K562 (cell line): ENCODE measurements around the gene COG6. TPM values are rescaled to one million over a fixed set of nuclear protein-coding genes. Genes with fewer than 3 reads are reported as not detected.

ENCODE experiments used
- ATAC-seq: fragments of 200-7000 bp; cut with Tn5 transposase; 3 replicates; pipeline ENCODE4 v1.9.1; 2020; ENCODE audit warnings: moderate library complexity
- BruUV-seq: library from RNA; stranded (reverse); fragments of 400-500 nt; replicated peaks from 2 replicates; lab custom pipeline; 2021; lab: Mats Ljungman, UMichigan
- CTCF ChIA-PET: fragments of 300-600 bp; formaldehyde crosslinking; extraction: SDS; loops from one replicate; lab custom pipeline; 2021; ENCODE audit warnings: low intra/inter-chr PET ratio; lab: Yijun Ruan, JAX
- POLR2A ChIA-PET: fragments of 300-600, 350-650 bp; sonication (Branson Sonifier 250); formaldehyde crosslinking; extraction: SDS; loops from one replicate; lab custom pipeline; 2021; ENCODE audit warnings: antibody characterized with exemption, inconsistent platforms; lab: Yijun Ruan, JAX
- DNase-seq, 4 experiments: peaks; one replicate each; pipeline versions ENCODE4 v3.0.0 to v3.0.0-alpha.2; 2011 to 2018; ENCODE audit warnings: low spot score in 3 of 4, mixed read lengths in 3 of 4; ENCODE audit errors: extremely low read depth in 1 of 4
- FAIRE-seq: peaks from 2 replicates; lab custom pipeline; 2011; peaks lifted over from hg19 to GRCh38; lab: Jason Lieb, UNC
- H2AFZ ChIP-seq: 2 replicates; pipeline ENCODE4 v1.6.0; 2011; ENCODE audit warnings: low read depth, low read length, control low read depth, inconsistent platforms
- H3K27ac ChIP-seq: fragments of 200-600 bp; 3 replicates; pipeline ENCODE4 v1.8.0; 2011; ENCODE audit warnings: low read depth, mild to moderate bottlenecking, control low read depth, inconsistent platforms, low read length, moderate library complexity, mixed read lengths; ENCODE audit errors: extremely low read depth
- H3K27me3 ChIP-seq, 2 experiments: fragments of 300-600 bp in 1 of 2; 2 replicates in 1 of 2; 3 replicates in 1 of 2; pipeline versions ENCODE4 v1.6.0 to v1.8.0; 2011; ENCODE audit warnings: inconsistent platforms in 2 of 2, low read length in 2 of 2, mild to moderate bottlenecking in 1 of 2, mixed read lengths in 1 of 2, moderate library complexity in 1 of 2; ENCODE audit not compliant: control insufficient read depth in 2 of 2, insufficient read depth in 2 of 2
- H3K36me3 ChIP-seq: fragments of 300-600 bp; 3 replicates; pipeline ENCODE4 v1.8.0; 2011; ENCODE audit warnings: mild to moderate bottlenecking, low read length, inconsistent platforms; ENCODE audit not compliant: control insufficient read depth, insufficient read depth
- H3K4me1 ChIP-seq, 2 experiments: fragments of 200-600 bp in 1 of 2; replicated peaks in 1 of 2; 2 replicates in 1 of 2; 3 replicates in 1 of 2; pipeline versions ENCODE4 v1.5.1 to v1.8.0; 2011; ENCODE audit warnings: inconsistent platforms in 2 of 2, low read length in 2 of 2, mild to moderate bottlenecking in 1 of 2, mixed read lengths in 1 of 2, moderate library complexity in 1 of 2; ENCODE audit not compliant: control insufficient read depth in 2 of 2, insufficient read depth in 2 of 2
- H3K4me2 ChIP-seq: 2 replicates; pipeline ENCODE4 v1.6.1; 2011; ENCODE audit warnings: low read length, control low read depth, inconsistent platforms, mixed read lengths; ENCODE audit not compliant: insufficient read depth
- H3K4me3 ChIP-seq: fragments of 200-600 bp; sonication (generic), shearing (Covaris generic); 2 replicates; pipeline ENCODE4 v1.5.1; 2016; ENCODE audit warnings: control low read depth, inconsistent platforms
- H3K79me2 ChIP-seq: fragments of 200-600 bp; 3 replicates; pipeline ENCODE4 v1.8.0; 2011; ENCODE audit warnings: low read length, inconsistent platforms; ENCODE audit not compliant: control insufficient read depth, insufficient read depth
- H3K9ac ChIP-seq, 2 experiments: 2 replicates each; pipeline versions ENCODE4 v1.6.0 to v1.6.1; 2011; ENCODE audit warnings: low read depth in 2 of 2, low read length in 2 of 2, control low read depth in 1 of 2, inconsistent platforms in 1 of 2, mild to moderate bottlenecking in 1 of 2, mixed read lengths in 1 of 2; ENCODE audit not compliant: insufficient read depth in 1 of 2
- H3K9me1 ChIP-seq: one replicate; pipeline ENCODE4 v1.6.0; 2011; ENCODE audit warnings: inconsistent platforms, mild to moderate bottlenecking, low read length, moderate library complexity; ENCODE audit not compliant: control insufficient read depth, insufficient read depth
- H3K9me3 ChIP-seq: replicated peaks from 2 replicates; pipeline ENCODE4 v1.5.1; 2011; ENCODE audit warnings: low read depth, low read length, inconsistent platforms; ENCODE audit not compliant: control insufficient read depth, insufficient read depth
- H4K20me1 ChIP-seq: replicated peaks from 2 replicates; pipeline ENCODE4 v1.6.1; 2011; ENCODE audit warnings: low read length, inconsistent platforms, mixed read lengths; ENCODE audit not compliant: control insufficient read depth, insufficient read depth
- ARID4B ChIP-seq: sonication (generic); formaldehyde crosslinking; IDR thresholded peaks from 2 replicates; pipeline ENCODE4 v1.8.0; 2022; ENCODE audit warnings: mild to moderate bottlenecking, missing genetic modification reagents
- BRF1 ChIP-seq: IDR thresholded peaks from 3 replicates; pipeline ENCODE4 v1.6.1; 2011; ENCODE audit warnings: borderline replicate concordance, mild to moderate bottlenecking; ENCODE audit not compliant: insufficient read length; ENCODE audit errors: extremely low read depth
- CBFA2T2 ChIP-seq: fragments of 450-650 bp; conservative IDR thresholded peaks from 2 replicates; pipeline ENCODE4 v1.6.1; 2017; ENCODE audit warnings: mild to moderate bottlenecking
- CXXC5 ChIP-seq: fragments of 250-450 bp; sonication (Bioruptor Pico); IDR thresholded peaks from 2 replicates; pipeline ENCODE4 v1.8.0; 2022; ENCODE audit warnings: inconsistent platforms, mild to moderate bottlenecking, moderate library complexity
- E2F6 ChIP-seq, 2 experiments: IDR thresholded peaks; 2 replicates each; pipeline ENCODE4 v1.6.1; 2011; ENCODE audit warnings: borderline replicate concordance in 1 of 2, control low read depth in 1 of 2, low read depth in 1 of 2, low read length in 1 of 2, mild to moderate bottlenecking in 1 of 2, mixed read lengths in 1 of 2, moderate library complexity in 1 of 2; ENCODE audit not compliant: insufficient read depth in 1 of 2, insufficient read length in 1 of 2, poor library complexity in 1 of 2, severe bottlenecking in 1 of 2; ENCODE audit errors: extremely low read depth in 1 of 2
- FIP1L1 ChIP-seq: fragments of 200-400 bp; formaldehyde crosslinking; IDR thresholded peaks from 2 replicates; pipeline ENCODE4 v1.6.1; 2018; ENCODE audit warnings: mild to moderate bottlenecking, low read depth, low read length; ENCODE audit not compliant: poor library complexity, severe bottlenecking
- FOSL1 ChIP-seq: fragments of 200-800 bp; sonication (Bioruptor generic); conservative IDR thresholded peaks from 2 replicates; pipeline ENCODE4 v1.6.1; 2016; ENCODE audit warnings: missing genetic modification characterization, missing compliant biosample characterization
- L3MBTL2 ChIP-seq: fragments of 450-650 bp; IDR thresholded peaks from 2 replicates; pipeline ENCODE4 v1.6.1; 2016; ENCODE audit warnings: mild to moderate bottlenecking, moderate library complexity
- MAZ ChIP-seq, 2 experiments: fragments of 450-650 bp in 1 of 2; sonication (generic) in 1 of 2; formaldehyde crosslinking; IDR thresholded peaks in 1 of 2; conservative IDR thresholded peaks in 1 of 2; 2 replicates each; pipeline versions ENCODE4 v1.4.0 to v1.5.0; 2020; ENCODE audit warnings: mild to moderate bottlenecking in 1 of 2, missing genetic modification reagents in 1 of 2
- NCOA2 ChIP-seq, 2 experiments: fragments of 450-650 bp; IDR thresholded peaks; 2 replicates each; pipeline ENCODE4 v1.6.1; 2018; ENCODE audit warnings: mild to moderate bottlenecking in 2 of 2, moderate library complexity in 1 of 2; ENCODE audit not compliant: partially characterized antibody in 2 of 2
- NR2F6 ChIP-seq: fragments of 450-650 bp; formaldehyde crosslinking; IDR thresholded peaks from 2 replicates; pipeline ENCODE4 v1.4.0; 2020; ENCODE audit warnings: mild to moderate bottlenecking
- PPARD ChIP-seq: fragments of 250-450 bp; sonication (Bioruptor Pico); IDR thresholded peaks from 2 replicates; pipeline ENCODE4 v1.8.0; 2022; ENCODE audit warnings: inconsistent platforms, mild to moderate bottlenecking, moderate library complexity
- RBM34 ChIP-seq: fragments of 200-400 bp; formaldehyde crosslinking; IDR thresholded peaks from 2 replicates; pipeline ENCODE4 v1.6.1; 2018; ENCODE audit warnings: low read length, borderline replicate concordance; ENCODE audit not compliant: insufficient read depth
- XRCC4 ChIP-seq: IDR thresholded peaks from one replicate; pipeline ENCODE4 v1.6.1; 2011; ENCODE audit not compliant: insufficient read depth, insufficient read length; ENCODE audit errors: extremely low read depth
- ZNF274 ChIP-seq: IDR thresholded peaks from 2 replicates; pipeline ENCODE4 v1.6.1; 2011; ENCODE audit warnings: low read depth, mild to moderate bottlenecking, low read length, moderate library complexity, borderline replicate concordance
- ZNF449 ChIP-seq: fragments of 250-450 bp; sonication (Bioruptor Pico); IDR thresholded peaks from 2 replicates; pipeline ENCODE4 v1.8.0; 2022; ENCODE audit warnings: moderate library complexity, mild to moderate bottlenecking, inconsistent platforms
- WGBS: fragments of 100-300 bp; shearing (Covaris generic); methylation state at CpG from one replicate; pipeline ENCODE4 v1.1.6; 2016; ENCODE audit warnings: low coverage, mixed read lengths; ENCODE audit not compliant: insufficient coverage; ENCODE audit errors: missing lambda C conversion rate; 5-methylcytosine and 5-hydroxymethylcytosine counted together
- in situ Hi-C: fragments of 300-500 bp; cut with MboI; formaldehyde crosslinking; loops from 4 replicates; pipeline ENCODE4 v1.15.0; 2018; ENCODE audit warnings: inconsistent platforms, mixed read lengths
- intact Hi-C: fragments of 100-400 bp; cut with micrococcal nuclease; formaldehyde crosslinking; loops from 2 replicates; pipeline ENCODE4 v1.14.2; 2022
- polyA plus RNA-seq, 8 experiments: library from polyadenylated mRNA; depleted of rRNA in 4 of 8; stranded (reverse) in 5 of 8; unstranded in 3 of 8; fragments of >200 nt; fragmentation: Nextera tagmentation in 2 of 8; fragmentation: Illumina TruSeq in 1 of 8; extraction: Ambion mirVana in 2 of 8; extraction: Trizol in 1 of 8; gene quantifications; 2 replicates each; pipeline versions ENCODE4 v1.2.1 to v1.2.3, GENCODE V29; 2011 to 2014; ENCODE audit warnings: inconsistent platforms in 1 of 8, missing spikeins in 1 of 8
- total RNA-seq, 7 experiments: library from RNA; depleted of rRNA in 6 of 7; stranded (reverse); fragments of >200 nt in 6 of 7; fragmentation: Illumina TruSeq in 2 of 7; extraction: Trizol in 2 of 7; gene quantifications; 2 replicates each; pipeline versions ENCODE4 v1.2.1 to v1.2.3, GENCODE V29; 2011 to 2021; ENCODE audit warnings: low replicate concordance in 1 of 7

The COG6 gene
- total and polyA plus RNA-seq, 9 of the 15 experiments (the other 6 are each of a cell fraction or from before 2014, with no cell fraction given) = 2.6 to 20.9 (median 9.6) TPM

- no peaks in the 10 kb centered on the region for H3K79me2 ChIP-seq
- BruUV-seq = no TSS peak
- ATAC-seq (no peak), FAIRE-seq (no peak), DNase-seq (no peak)
- in situ Hi-C loops (no loop called here), intact Hi-C loops (no loop called here)
- no peaks in the 10 kb centered on the region for H3K27me3 ChIP-seq
- no peaks in the 10 kb centered on the region for H3K9me3 ChIP-seq
- no peak overlapping the region for H3K4me3 ChIP-seq
- H2AFZ ChIP-seq = no peak overlapping the region
- no peak overlapping the region for H3K9ac ChIP-seq
- CTCF ChIA-PET = no interaction called here
- 80% methylated on average over 1 of the region's 1 CpG for WGBS
- no peak overlapping the region for H3K4me2 ChIP-seq
- H3K9me1 ChIP-seq = no peaks in the 10 kb centered on the region
- H3K4me1 ChIP-seq = no peaks in the 10 kb centered on the region
- TF ChIP-seq NR2F6 (CRISPR knock-in tag) (no peak), RBM34 (no peak), ZNF449 (CRISPR knock-in tag) (no peak), NCOA2 (IDR thresholded peaks at IDR 0.05; ENCODE audit: partially characterized antibody in 2 of 2) (no peak), PPARD (no peak), ZNF274 (no peak), E2F6 (IDR thresholded peaks at IDR 0.05; ENCODE audit: borderline replicate concordance in 1 of 2, extremely low read depth in 1 of 2, insufficient read depth in 1 of 2, insufficient read length in 1 of 2, low read depth in 1 of 2, low read length in 1 of 2, poor library complexity in 1 of 2, severe bottlenecking in 1 of 2) (no peak), FIP1L1 (no peak), XRCC4 (no peak), FOSL1 (tag) (no peak), BRF1 (no peak), ARID4B (CRISPR knock-in tag) (no peak), MAZ (CRISPR knock-in tag; conservative IDR thresholded peaks at IDR 0.05 in 1 of 2, IDR thresholded peaks at IDR 0.05 in 1 of 2) (no peak), L3MBTL2 (no peak), CXXC5 (no peak), CBFA2T2 (no peak)
- TF ChIP-seq, all 486 proteins: peak for 0
- Histone ChIP-seq H3K36me3 (no peaks in the 10 kb centered on the region), H3K27ac (no peak overlapping the region), H4K20me1 (no peaks in the 10 kb centered on the region)
- POLR2A ChIA-PET = no interaction called here
These were observed 93.5 kb downstream of the COG6 start for GRCh38 chr13:39748961-39749360.
